Gastrocnemius medialis (tissue), 4 donors: Measurements from ENCODE around the gene COQ8B. TPM values are rescaled to one million over a fixed set of nuclear protein-coding genes. Genes with fewer than 3 reads are reported as not detected.
A peak's percentile ranks its signal among the peaks of the same experiment; 100 is the strongest.

Experiments
- ATAC-seq, 2 donors: fragments of 150-250 bp; one replicate each; pipeline ENCODE4 v1.9.1; 2016
- DNase-seq, 2 donors: peaks; one replicate each; pipeline ENCODE4 v3.0.0-alpha.2; 2019
- H3K27ac ChIP-seq, 4 donors: fragments of 200-600 bp; sonication (generic); 1 replicate in 1 of 4; 2 replicates in 3 of 4; pipeline ENCODE4 v1.5.1; 2016 to 2018; ENCODE audit warnings: mild to moderate bottlenecking in 2 of 4, moderate library complexity in 1 of 4
- H3K27me3 ChIP-seq, 3 donors: fragments of 200-600 bp; sonication (generic) in 2 of 3; 1 replicate in 1 of 3; 2 replicates in 2 of 3; pipeline versions ENCODE4 v1.5.1 to v1.6.0; 2016 to 2019; ENCODE audit warnings: mild to moderate bottlenecking in 1 of 3, moderate library complexity in 1 of 3
- H3K36me3 ChIP-seq, 2 donors: fragments of 200-600 bp; sonication (generic) in 1 of 2; one replicate each; pipeline ENCODE4 v1.5.1; 2017 to 2018
- H3K4me1 ChIP-seq, 2 donors: fragments of 200-600 bp; sonication (generic) in 1 of 2; one replicate each; pipeline ENCODE4 v1.5.1; 2016 to 2017; ENCODE audit warnings: mild to moderate bottlenecking in 2 of 2
- H3K4me3 ChIP-seq, 4 donors: fragments of 200-600 bp; sonication (generic) in 3 of 4; 1 replicate in 1 of 4; 2 replicates in 3 of 4; pipeline ENCODE4 v1.5.1; 2016 to 2019; ENCODE audit warnings: mild to moderate bottlenecking in 2 of 4
- H3K9me3 ChIP-seq, 3 donors: fragments of 200-600 bp; sonication (generic) in 2 of 3; 1 replicate in 1 of 3; 2 replicates in 2 of 3; pipeline ENCODE4 v1.5.1; 2016 to 2019
- POLR2A ChIP-seq, 2 donors: fragments of 450-650 bp; IDR thresholded peaks; one replicate each; pipeline ENCODE4 v1.6.1; 2017; ENCODE audit warnings: antibody characterized with exemption in 2 of 2, mild to moderate bottlenecking in 2 of 2, moderate library complexity in 2 of 2
- in situ Hi-C, 4 donors: fragments of 200-750 bp; cut with MboI; loops; one replicate each; pipeline versions ENCODE4 v1.15.0 to v1.8.0; 2017; ENCODE audit warnings: low sequenced_read_pairs in 4 of 4
- intact Hi-C: fragments of 100-400 bp; cut with DNase I; formaldehyde crosslinking; loops from one replicate; pipeline ENCODE4 v1.15.1; 2023; ENCODE audit warnings: low total_unique reads
- total RNA-seq, 4 donors: library from RNA; depleted of rRNA; stranded (reverse); fragments of >200 nt; gene quantifications; one replicate each; pipeline versions ENCODE4 v1.1.0 to v1.2.3, GENCODE V29; 2016
- TF ChIP-seq, protein P1 (sequence below), 5 experiments: fragments of 450-650 bp in 3 of 5; fragments of 200-600 bp in 2 of 5; sonication (generic) in 2 of 5; IDR thresholded peaks in 4 of 5; conservative IDR thresholded peaks in 1 of 5; 1 replicate in 4 of 5; 2 replicates in 1 of 5; pipeline ENCODE4 v1.5.1; 2016 to 2019; ENCODE audit warnings: antibody characterized with exemption in 5 of 5, mild to moderate bottlenecking in 3 of 5, moderate library complexity in 3 of 5

The COQ8B gene
- total RNA-seq, 4 donors from 2014 or later: 14.9 to 30.7 (median 20.2) TPM

GRCh38 chr19:40740747-40741146 is 24.1 kb upstream of the COQ8B start:
- intact Hi-C loops (no loop called here), in situ Hi-C loops (no loop called here)
- TF ChIP-seq, protein P1, sequence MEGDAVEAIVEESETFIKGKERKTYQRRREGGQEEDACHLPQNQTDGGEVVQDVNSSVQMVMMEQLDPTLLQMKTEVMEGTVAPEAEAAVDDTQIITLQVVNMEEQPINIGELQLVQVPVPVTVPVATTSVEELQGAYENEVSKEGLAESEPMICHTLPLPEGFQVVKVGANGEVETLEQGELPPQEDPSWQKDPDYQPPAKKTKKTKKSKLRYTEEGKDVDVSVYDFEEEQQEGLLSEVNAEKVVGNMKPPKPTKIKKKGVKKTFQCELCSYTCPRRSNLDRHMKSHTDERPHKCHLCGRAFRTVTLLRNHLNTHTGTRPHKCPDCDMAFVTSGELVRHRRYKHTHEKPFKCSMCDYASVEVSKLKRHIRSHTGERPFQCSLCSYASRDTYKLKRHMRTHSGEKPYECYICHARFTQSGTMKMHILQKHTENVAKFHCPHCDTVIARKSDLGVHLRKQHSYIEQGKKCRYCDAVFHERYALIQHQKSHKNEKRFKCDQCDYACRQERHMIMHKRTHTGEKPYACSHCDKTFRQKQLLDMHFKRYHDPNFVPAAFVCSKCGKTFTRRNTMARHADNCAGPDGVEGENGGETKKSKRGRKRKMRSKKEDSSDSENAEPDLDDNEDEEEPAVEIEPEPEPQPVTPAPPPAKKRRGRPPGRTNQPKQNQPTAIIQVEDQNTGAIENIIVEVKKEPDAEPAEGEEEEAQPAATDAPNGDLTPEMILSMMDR (IDR thresholded peaks at IDR 0.05 in 4 of 5, conservative IDR thresholded peaks at IDR 0.05 in 1 of 5): no peak
- no peak for TF ChIP-seq POLR2A (IDR thresholded peaks at IDR 0.05)
- Histone ChIP-seq H3K4me1 (peaks cover 11 to 12% of the 10 kb centered on the region in 2 donors), H3K36me3 (peaks cover 0 to 42% of the 10 kb centered on the region in 2 donors), H3K9me3 (no peaks in the 10 kb centered on the region), H3K27me3 (no peaks in the 10 kb centered on the region), H3K4me3 (no peak overlapping the region), H3K27ac (peak overlapping the region; percentile 53 to 76 (median 66))
- DNase-seq (peak; percentile 46 to 84), ATAC-seq (peak; percentile 81 to 86)

GRCh38 chr19:40739871-40740703 is 23.4 kb upstream of the COQ8B start:
- Histone ChIP-seq H3K27ac (peak overlapping the region; percentile 53 to 76 (median 66)), H3K36me3 (peaks cover 0 to 49% of the 10 kb centered on the region in 2 donors), H3K27me3 (no peaks in the 10 kb centered on the region), H3K4me1 (peaks cover 8 to 11% of the 10 kb centered on the region in 2 donors), H3K9me3 (no peaks in the 10 kb centered on the region), H3K4me3 (no peak overlapping the region)
- TF ChIP-seq, protein P1 (IDR thresholded peaks at IDR 0.05 in 4 of 5, conservative IDR thresholded peaks at IDR 0.05 in 1 of 5): no peak
- no peak for TF ChIP-seq POLR2A (IDR thresholded peaks at IDR 0.05)
- peak; percentile 12 to 13 for ATAC-seq
- in situ Hi-C loops: no loop called here
- DNase-seq: peak in 1 of 2 donors; percentile 49
- intact Hi-C loops: no loop called here

- Histone ChIP-seq H3K36me3 (peaks cover 0 to 57% of the 10 kb centered on the region in 2 donors), H3K4me1 (peaks cover 8 to 11% of the 10 kb centered on the region in 2 donors), H3K27me3 (no peaks in the 10 kb centered on the region), H3K4me3 (no peak overlapping the region), H3K9me3 (no peaks in the 10 kb centered on the region), H3K27ac (peak overlapping the region; percentile 27 to 76 (median 66))
- no peak for DNase-seq
- in situ Hi-C loops: no loop called here
- TF ChIP-seq, protein P1 (IDR thresholded peaks at IDR 0.05 in 4 of 5, conservative IDR thresholded peaks at IDR 0.05 in 1 of 5): no peak
- no peak for TF ChIP-seq POLR2A (IDR thresholded peaks at IDR 0.05)
- ATAC-seq: no peak
- intact Hi-C loops: no loop called here
Observed at GRCh38 chr19:40739030-40739839, 22.5 kb upstream of the COQ8B start.

- intact Hi-C loops: no loop called here
- Histone ChIP-seq H3K27ac (no peak overlapping the region), H3K36me3 (peaks cover 0 to 76% of the 10 kb centered on the region in 2 donors), H3K9me3 (no peaks in the 10 kb centered on the region), H3K27me3 (no peaks in the 10 kb centered on the region), H3K4me3 (no peak overlapping the region), H3K4me1 (peaks cover 8 to 11% of the 10 kb centered on the region in 2 donors)
- in situ Hi-C loops: no loop called here
- no peak for TF ChIP-seq POLR2A (IDR thresholded peaks at IDR 0.05)
- TF ChIP-seq, protein P1 (IDR thresholded peaks at IDR 0.05 in 4 of 5, conservative IDR thresholded peaks at IDR 0.05 in 1 of 5): no peak
- ATAC-seq (no peak), DNase-seq (no peak)
Observed at GRCh38 chr19:40737102-40737644, 20.5 kb upstream of the COQ8B start.
